ENCODE data around the gene SPOCK2.
A peak's percentile ranks its signal among the peaks of the same experiment; 100 is the strongest.

The SPOCK2 gene

GRCh38 chr10:72069751-72070526 lies 18.4 kb downstream of the SPOCK2 start:
- DNase-seq = peak in 1 of 2 donors; percentile 29

- no peak for DNase-seq
These were observed 19.4 kb downstream of the SPOCK2 start for GRCh38 chr10:72068901-72069446.

- no peak for DNase-seq
These were observed 20.1 kb downstream of the SPOCK2 start for GRCh38 chr10:72068126-72068765.

- peak in 1 of 2 donors; percentile 13 for DNase-seq
These were observed 20.8 kb downstream of the SPOCK2 start for GRCh38 chr10:72067463-72068125.

- DNase-seq = no peak
These were observed 21.8 kb downstream of the SPOCK2 start for GRCh38 chr10:72066318-72067284.

- no peak for DNase-seq
These were observed 22.8 kb downstream of the SPOCK2 start for GRCh38 chr10:72065439-72066025.

GRCh38 chr10:72063703-72064391 lies 24.5 kb downstream of the SPOCK2 start:
- DNase-seq = no peak

- DNase-seq = no peak
These were observed 25.3 kb downstream of the SPOCK2 start for GRCh38 chr10:72062832-72063702.

- DNase-seq = no peak
These were observed 26.0 kb downstream of the SPOCK2 start for GRCh38 chr10:72062382-72062781.

GRCh38 chr10:72061930-72062329 lies 26.4 kb downstream of the SPOCK2 start:
- DNase-seq = no peak

- no peak for DNase-seq
These were observed 26.9 kb downstream of the SPOCK2 start for GRCh38 chr10:72061491-72061890.

- DNase-seq = no peak
These were observed 28.2 kb downstream of the SPOCK2 start for GRCh38 chr10:72059843-72060822.

- no peak for DNase-seq
These were observed 29.1 kb downstream of the SPOCK2 start for GRCh38 chr10:72058989-72059842.

GRCh38 chr10:72058347-72058898 lies 29.9 kb downstream of the SPOCK2 start:
- no peak for DNase-seq

GRCh38 chr10:72056932-72057751 lies 31.2 kb downstream of the SPOCK2 start:
- no peak for DNase-seq

- DNase-seq = no peak
These were observed 32.2 kb downstream of the SPOCK2 start for GRCh38 chr10:72056113-72056512.

- no peak for DNase-seq
These were observed 34.7 kb downstream of the SPOCK2 start for GRCh38 chr10:72053690-72054089.

All from inflammatory macrophage (primary cell).